Measurements from ENCODE around the gene CTNND2. TPM values are rescaled to one million over a fixed set of nuclear protein-coding genes. Genes with fewer than 3 reads are reported as not detected.

The CTNND2 gene
- total RNA-seq, 1 experiment from 2014 or later, result 7.0 TPM

DNA sequence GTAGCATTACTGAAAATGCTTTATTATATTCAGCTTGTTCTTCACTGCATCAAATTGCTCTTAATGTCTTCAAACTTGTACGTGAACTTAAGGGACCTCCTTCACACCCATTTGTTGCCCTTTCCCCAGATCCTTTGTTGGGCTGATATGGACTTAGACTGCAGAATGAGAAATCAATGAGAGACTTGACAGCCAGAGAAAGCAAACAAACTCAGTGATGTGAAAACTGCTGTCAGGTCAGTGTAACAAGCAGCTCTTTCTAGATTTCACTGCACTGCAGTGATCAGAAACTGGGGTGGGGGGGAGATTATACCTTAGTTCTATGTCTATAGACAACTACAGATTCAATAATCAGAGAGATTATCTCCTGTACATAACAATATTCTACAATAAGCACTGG, 652.2 kb downstream of the CTNND2 start:
- Mint-ChIP-seq H3K36me3 (ENCODE audit: insufficient read depth in 1 of 3, low read depth in 3 of 3) (no peaks in the 10 kb centered on the region), H3K4me3 (no peak overlapping the region), H3K4me1 (peaks cover 9 to 13% of the 10 kb centered on the region in 2 experiments), H3K9me3 (no peaks in the 10 kb centered on the region), H3K27ac (no peak overlapping the region), H3K27me3 (ENCODE audit: low read depth) (no peaks in the 10 kb centered on the region)
- no peaks in the 10 kb centered on the region for H3K79me2 ChIP-seq (ENCODE audit: insufficient read depth, low read length)
- no peaks in the 10 kb centered on the region for H3K23me2 ChIP-seq (ENCODE audit: insufficient read length, low read depth, low read length, poor library complexity, severe bottlenecking)
- no peak overlapping the region for H3K14ac ChIP-seq (ENCODE audit: insufficient read depth, low read length)
- no peak overlapping the region for H2AK5ac ChIP-seq (ENCODE audit: insufficient read length, low read length)
- peaks cover 5% of the 10 kb centered on the region; the same call in 1 of the 2 replicates for H3K4me1 ChIP-seq (ENCODE audit: insufficient read depth, low read length)
- H2AFZ ChIP-seq (ENCODE audit: low read length), result no peak overlapping the region
- H3K4ac ChIP-seq (ENCODE audit: low read depth, low read length), result no peak overlapping the region
- H4K8ac ChIP-seq (replicated peaks; ENCODE audit: insufficient read length, low read depth, low read length), result no peak overlapping the region
- no peak for DNase-seq
- no peak overlapping the region for H2BK15ac ChIP-seq (ENCODE audit: low read depth, low read length)
- H3K27me3 ChIP-seq (ENCODE audit: insufficient read depth, low read length), result no peaks in the 10 kb centered on the region
- no peak overlapping the region for H4K91ac ChIP-seq (ENCODE audit: insufficient read length, low read depth, low read length)
- no peak overlapping the region for H3K27ac ChIP-seq (ENCODE audit: insufficient read length, low read depth, low read length)
- no peak overlapping the region for H3K18ac ChIP-seq (ENCODE audit: insufficient read length, low read depth, low read length)
- no peak overlapping the region for H3K56ac ChIP-seq (ENCODE audit: insufficient read length, low read depth, low read length)
- H2BK120ac ChIP-seq (ENCODE audit: low read depth, low read length, poor library complexity, severe bottlenecking), result no peak overlapping the region
- no peaks in the 10 kb centered on the region for H4K20me1 ChIP-seq (ENCODE audit: control insufficient read depth, insufficient read depth, insufficient read length)
- no CpG with 5 or more reads among the region's 1 CpG for WGBS (ENCODE audit: extremely low coverage, insufficient read length, low lambda C conversion rate)
- TF ChIP-seq, protein P1, sequence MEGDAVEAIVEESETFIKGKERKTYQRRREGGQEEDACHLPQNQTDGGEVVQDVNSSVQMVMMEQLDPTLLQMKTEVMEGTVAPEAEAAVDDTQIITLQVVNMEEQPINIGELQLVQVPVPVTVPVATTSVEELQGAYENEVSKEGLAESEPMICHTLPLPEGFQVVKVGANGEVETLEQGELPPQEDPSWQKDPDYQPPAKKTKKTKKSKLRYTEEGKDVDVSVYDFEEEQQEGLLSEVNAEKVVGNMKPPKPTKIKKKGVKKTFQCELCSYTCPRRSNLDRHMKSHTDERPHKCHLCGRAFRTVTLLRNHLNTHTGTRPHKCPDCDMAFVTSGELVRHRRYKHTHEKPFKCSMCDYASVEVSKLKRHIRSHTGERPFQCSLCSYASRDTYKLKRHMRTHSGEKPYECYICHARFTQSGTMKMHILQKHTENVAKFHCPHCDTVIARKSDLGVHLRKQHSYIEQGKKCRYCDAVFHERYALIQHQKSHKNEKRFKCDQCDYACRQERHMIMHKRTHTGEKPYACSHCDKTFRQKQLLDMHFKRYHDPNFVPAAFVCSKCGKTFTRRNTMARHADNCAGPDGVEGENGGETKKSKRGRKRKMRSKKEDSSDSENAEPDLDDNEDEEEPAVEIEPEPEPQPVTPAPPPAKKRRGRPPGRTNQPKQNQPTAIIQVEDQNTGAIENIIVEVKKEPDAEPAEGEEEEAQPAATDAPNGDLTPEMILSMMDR (conservative IDR thresholded peaks at IDR 0.05), result no peak
- no peak overlapping the region for H3K9ac ChIP-seq (ENCODE audit: extremely low read depth, insufficient read length, low read length)
- no peak overlapping the region for H4K5ac ChIP-seq (ENCODE audit: insufficient read length, low read depth, low read length)
- no peak overlapping the region for H2BK12ac ChIP-seq (ENCODE audit: insufficient read length, low read depth, low read length)
- no peak overlapping the region for H3K23ac ChIP-seq (ENCODE audit: insufficient read length, low read depth, low read length)
- H3K4me2 ChIP-seq (ENCODE audit: insufficient read depth, insufficient read length, low read length), result no peak overlapping the region
- H3K9me3 ChIP-seq (ENCODE audit: control insufficient read depth, low read depth, low read length), result no peaks in the 10 kb centered on the region
- no peak overlapping the region for H3T11ph ChIP-seq (ENCODE audit: low read length)
- no peaks in the 10 kb centered on the region for H3K79me1 ChIP-seq (ENCODE audit: insufficient read depth, low read depth, low read length, poor library complexity, severe bottlenecking)
- H2BK20ac ChIP-seq (ENCODE audit: low read depth, low read length, poor library complexity, severe bottlenecking), result no peak overlapping the region
- no peak overlapping the region for H2BK5ac ChIP-seq (ENCODE audit: insufficient read length, low read length)
